Muscle layer of duodenum (tissue), 2 donors: ENCODE results near the gene NPHS1.

Experiments
- H3K27ac ChIP-seq: one replicate; pipeline ENCODE4 v1.7.0; 2013; ENCODE audit warnings: mild to moderate bottlenecking, low read length
- H3K27me3 ChIP-seq: one replicate; pipeline ENCODE4 v1.7.0; 2013; ENCODE audit warnings: low read depth, mild to moderate bottlenecking, control low read depth, low read length
- H3K36me3 ChIP-seq, 2 donors: one replicate each; pipeline ENCODE4 v1.7.0; 2013; ENCODE audit warnings: low read length in 2 of 2, control low read depth in 1 of 2, mild to moderate bottlenecking in 1 of 2; ENCODE audit not compliant: insufficient read depth in 2 of 2, control insufficient read depth in 1 of 2
- H3K4me1 ChIP-seq, 2 donors: one replicate each; pipeline ENCODE4 v1.7.0; 2013; ENCODE audit warnings: low read length in 2 of 2, mild to moderate bottlenecking in 2 of 2, control low read depth in 1 of 2, moderate library complexity in 1 of 2; ENCODE audit not compliant: insufficient read depth in 2 of 2, control insufficient read depth in 1 of 2
- H3K4me3 ChIP-seq, 2 donors: one replicate each; pipeline ENCODE4 v1.7.0; 2013; ENCODE audit warnings: low read length in 2 of 2, low read depth in 1 of 2, mild to moderate bottlenecking in 1 of 2
- H3K9me3 ChIP-seq, 2 donors: one replicate each; pipeline ENCODE4 v1.7.0; 2013; ENCODE audit warnings: low read length in 2 of 2, control low read depth in 1 of 2, mild to moderate bottlenecking in 1 of 2; ENCODE audit not compliant: control insufficient read depth in 1 of 2
- donor health status: healthy.

Gene NPHS1

DNA sequence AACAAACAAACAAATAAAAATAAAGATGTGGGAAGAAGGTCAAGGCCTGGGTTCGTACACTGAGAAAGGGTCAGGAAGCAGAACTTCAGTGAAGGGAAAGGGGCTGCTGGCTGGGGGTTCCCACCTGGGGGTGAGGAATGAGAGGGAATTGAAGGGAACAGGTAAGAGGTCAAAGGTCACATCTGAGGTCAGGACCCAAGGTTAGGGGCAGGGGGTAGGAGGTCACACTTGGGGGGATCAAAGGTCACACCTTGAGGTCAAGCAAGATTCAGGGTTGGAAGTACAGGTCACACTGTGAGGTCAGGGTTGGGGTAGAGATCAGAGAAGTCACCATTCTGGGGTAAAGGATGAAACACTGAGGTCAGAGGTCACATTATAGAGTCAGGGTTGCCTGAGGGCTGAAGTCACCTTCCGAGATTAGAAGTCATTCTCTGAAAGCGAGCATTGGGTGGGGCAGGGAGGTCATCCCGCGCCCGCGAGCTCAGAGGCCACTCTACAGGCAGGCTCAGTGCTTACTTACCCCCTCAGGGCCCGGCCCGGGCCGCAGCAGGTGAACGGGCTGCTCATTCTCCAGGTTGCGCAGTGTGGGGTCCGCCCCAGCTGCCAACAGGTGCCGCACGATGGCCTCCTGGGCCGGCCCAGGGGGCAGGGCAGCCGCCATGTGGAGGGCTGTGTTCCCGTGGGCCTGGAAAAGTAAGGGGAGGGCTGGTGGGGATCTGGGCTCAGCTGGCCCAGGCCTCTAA, 37.2 kb upstream of the NPHS1 start:
- Histone ChIP-seq H3K4me3 (no peak overlapping the region), H3K4me1 (no peaks in the 10 kb centered on the region), H3K9me3 (no peaks in the 10 kb centered on the region), H3K27ac (no peak overlapping the region), H3K36me3 (peaks cover 20 to 56% of the 10 kb centered on the region in 2 donors), H3K27me3 (no peaks in the 10 kb centered on the region)

DNA sequence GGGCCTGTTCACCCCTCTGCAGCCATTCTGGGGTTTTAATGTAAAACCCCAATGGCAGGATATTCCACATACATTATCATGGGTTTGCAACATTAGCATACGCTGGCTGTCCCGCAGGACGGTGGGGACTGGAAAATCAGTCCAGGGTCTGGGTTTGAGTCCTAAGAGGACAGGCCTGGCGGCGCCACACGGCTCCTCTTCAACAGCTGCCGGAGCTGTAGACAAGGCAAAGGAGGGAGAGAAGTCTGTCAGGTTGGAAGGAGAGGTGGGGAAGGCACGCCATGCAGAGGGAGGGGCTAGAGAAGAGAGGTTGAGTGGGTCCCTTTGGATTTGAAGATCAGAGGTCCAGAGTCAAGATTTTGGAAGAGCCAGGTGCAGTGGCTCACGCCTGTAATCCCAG, 36.1 kb upstream of the NPHS1 start:
- Histone ChIP-seq H3K9me3 (no peaks in the 10 kb centered on the region), H3K4me1 (no peaks in the 10 kb centered on the region), H3K27ac (no peak overlapping the region), H3K4me3 (no peak overlapping the region), H3K27me3 (no peaks in the 10 kb centered on the region), H3K36me3 (peaks cover 14 to 46% of the 10 kb centered on the region in 2 donors)

DNA sequence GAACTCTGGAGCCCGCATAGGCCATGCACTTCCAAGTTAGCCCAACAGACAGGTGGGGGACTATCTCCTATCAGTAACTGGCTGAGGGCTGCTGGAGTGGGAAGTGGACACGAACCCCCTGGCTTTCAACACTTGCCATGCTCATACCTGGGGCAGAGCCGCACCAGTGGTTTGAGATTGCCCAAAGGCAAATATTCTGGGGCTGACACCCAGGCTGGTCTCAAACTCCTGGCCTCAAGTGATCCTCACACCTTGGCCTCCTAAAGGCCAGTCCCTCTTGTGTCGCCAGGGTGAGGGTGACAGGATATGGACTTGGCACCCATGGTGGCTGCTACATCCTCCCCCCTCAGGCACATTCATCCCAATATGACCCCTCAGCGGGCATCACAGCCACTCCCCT, 34.9 kb upstream of the NPHS1 start:
- Histone ChIP-seq H3K36me3 (peaks cover 14 to 38% of the 10 kb centered on the region in 2 donors), H3K27me3 (no peaks in the 10 kb centered on the region), H3K4me1 (no peaks in the 10 kb centered on the region), H3K27ac (no peak overlapping the region), H3K9me3 (no peaks in the 10 kb centered on the region), H3K4me3 (no peak overlapping the region)

GRCh38 chr19:35885904-35886303, 33.6 kb upstream of the NPHS1 start:
- Histone ChIP-seq H3K4me1 (no peaks in the 10 kb centered on the region), H3K27me3 (no peaks in the 10 kb centered on the region), H3K9me3 (no peaks in the 10 kb centered on the region), H3K27ac (no peak overlapping the region), H3K4me3 (no peak overlapping the region), H3K36me3 (peaks cover 14 to 36% of the 10 kb centered on the region in 2 donors)

DNA sequence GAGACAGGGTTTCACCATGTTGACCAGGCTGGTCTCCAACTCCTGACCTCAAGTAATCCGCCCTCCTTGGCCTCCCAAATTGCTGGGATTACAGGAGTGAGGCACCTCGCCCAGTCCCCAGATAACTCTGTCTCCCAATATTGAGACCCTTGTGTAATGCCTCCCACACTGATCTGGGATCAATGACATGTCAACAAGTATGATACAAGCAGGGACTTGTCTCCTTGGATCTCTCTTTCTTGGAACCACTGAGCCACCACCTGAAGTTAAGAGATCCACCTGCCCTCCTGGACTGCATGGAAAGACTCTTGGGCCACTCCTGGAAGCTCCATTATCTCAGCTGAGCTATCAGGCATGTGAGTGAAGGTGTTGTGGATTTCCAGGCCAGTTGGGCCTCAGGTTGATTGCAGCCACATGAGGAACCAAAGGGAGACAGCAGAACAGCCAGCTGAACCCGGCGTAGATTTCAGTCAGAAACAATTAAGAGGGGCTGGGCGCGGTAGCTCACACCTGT, 33.0 kb upstream of the NPHS1 start:
- Histone ChIP-seq H3K36me3 (peaks cover 14 to 30% of the 10 kb centered on the region in 2 donors), H3K4me3 (no peak overlapping the region), H3K9me3 (no peaks in the 10 kb centered on the region), H3K4me1 (no peaks in the 10 kb centered on the region), H3K27me3 (no peaks in the 10 kb centered on the region), H3K27ac (no peak overlapping the region)

DNA sequence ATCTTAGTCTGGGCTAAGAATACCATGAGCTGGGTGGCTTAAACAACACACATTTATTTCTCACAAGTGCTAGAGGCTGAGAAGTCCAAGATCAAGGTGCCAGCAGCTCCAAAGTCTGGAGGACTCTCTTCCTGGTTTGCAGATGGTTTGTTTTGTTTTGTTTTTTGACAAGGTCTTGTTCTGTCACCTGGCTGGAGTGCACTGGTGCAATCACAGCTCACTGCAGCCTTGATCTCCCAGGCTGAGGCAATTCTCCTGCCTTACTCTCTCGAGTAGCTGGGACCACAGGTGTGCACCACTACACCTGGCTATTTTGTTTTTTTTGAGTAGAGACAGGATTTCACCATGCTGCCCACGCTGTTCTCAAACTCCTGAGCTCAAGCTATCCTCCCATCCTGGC, 31.6 kb upstream of the NPHS1 start:
- no peak overlapping the region for H3K27ac ChIP-seq
- H3K27me3 ChIP-seq = no peaks in the 10 kb centered on the region
- H3K4me1 ChIP-seq = peaks cover 0 to 4% of the 10 kb centered on the region in 2 donors
- H3K9me3 ChIP-seq = no peaks in the 10 kb centered on the region
- H3K4me3 ChIP-seq = no peak overlapping the region
- H3K36me3 ChIP-seq = peaks cover 8 to 16% of the 10 kb centered on the region in 2 donors

DNA sequence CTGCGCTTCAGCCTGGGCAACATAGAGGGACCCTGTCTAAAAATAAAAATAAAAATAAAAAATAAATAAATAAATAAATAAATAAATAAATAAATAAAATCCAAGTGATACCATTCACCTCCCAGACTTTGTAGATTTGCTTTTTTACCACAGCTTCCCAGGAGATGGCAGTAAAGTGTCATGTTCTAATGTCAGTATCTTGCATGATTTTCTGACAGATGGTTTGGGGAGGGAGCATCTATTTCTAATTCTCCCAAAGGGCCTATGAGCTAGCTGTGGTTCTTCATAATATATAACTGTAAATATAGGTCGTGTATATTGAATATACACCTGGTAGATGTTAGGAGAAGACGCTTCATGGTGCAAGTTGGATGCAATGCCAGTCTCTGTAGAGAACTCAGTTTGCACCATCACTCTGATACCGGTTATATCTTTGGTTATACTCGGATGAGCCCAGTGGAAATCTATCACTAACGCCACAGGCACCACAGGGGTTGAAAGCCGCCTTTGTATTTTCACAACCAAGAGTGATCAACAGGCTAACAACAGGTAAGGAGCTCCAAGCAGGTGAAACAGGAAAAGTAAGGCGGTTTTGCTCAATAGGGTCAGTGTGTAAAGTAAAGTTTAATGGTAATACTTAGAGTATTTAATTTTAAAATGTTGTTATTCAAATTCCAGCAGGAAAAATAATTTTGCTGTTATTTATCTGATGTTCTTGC, 30.0 kb upstream of the NPHS1 start:
- Histone ChIP-seq H3K4me3 (no peak overlapping the region), H3K4me1 (peaks cover 0 to 4% of the 10 kb centered on the region in 2 donors), H3K9me3 (no peaks in the 10 kb centered on the region), H3K36me3 (peaks cover 0 to 3% of the 10 kb centered on the region in 2 donors), H3K27me3 (no peaks in the 10 kb centered on the region), H3K27ac (no peak overlapping the region)

GRCh38 chr19:35879770-35880317, 27.5 kb upstream of the NPHS1 start:
- Histone ChIP-seq H3K36me3 (no peaks in the 10 kb centered on the region), H3K9me3 (no peaks in the 10 kb centered on the region), H3K27me3 (no peaks in the 10 kb centered on the region), H3K4me3 (no peak overlapping the region), H3K27ac (no peak overlapping the region), H3K4me1 (peaks cover 0 to 4% of the 10 kb centered on the region in 2 donors)

DNA sequence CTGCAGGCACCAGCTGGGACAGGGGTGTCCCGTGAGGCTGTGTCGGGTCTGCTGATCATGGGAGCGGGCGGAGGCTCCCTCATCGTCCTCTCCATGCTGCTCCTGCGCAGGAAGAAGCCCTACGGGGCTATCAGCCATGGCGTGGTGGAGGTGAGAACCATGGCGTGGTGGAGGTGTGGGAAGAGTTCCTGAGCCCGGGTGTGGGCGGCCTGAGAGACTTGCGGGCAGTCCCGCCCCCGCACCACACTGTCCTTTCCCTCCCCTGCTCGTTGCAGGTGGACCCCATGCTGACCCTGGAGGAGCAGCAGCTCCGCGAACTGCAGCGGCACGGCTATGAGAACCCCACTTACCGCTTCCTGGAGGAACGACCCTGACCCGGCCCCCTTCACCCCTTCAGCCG, 26.8 kb upstream of the NPHS1 start:
- Histone ChIP-seq H3K27ac (no peak overlapping the region), H3K4me1 (peaks cover 0 to 4% of the 10 kb centered on the region in 2 donors), H3K4me3 (no peak overlapping the region), H3K36me3 (no peaks in the 10 kb centered on the region), H3K9me3 (no peaks in the 10 kb centered on the region), H3K27me3 (no peaks in the 10 kb centered on the region)

DNA sequence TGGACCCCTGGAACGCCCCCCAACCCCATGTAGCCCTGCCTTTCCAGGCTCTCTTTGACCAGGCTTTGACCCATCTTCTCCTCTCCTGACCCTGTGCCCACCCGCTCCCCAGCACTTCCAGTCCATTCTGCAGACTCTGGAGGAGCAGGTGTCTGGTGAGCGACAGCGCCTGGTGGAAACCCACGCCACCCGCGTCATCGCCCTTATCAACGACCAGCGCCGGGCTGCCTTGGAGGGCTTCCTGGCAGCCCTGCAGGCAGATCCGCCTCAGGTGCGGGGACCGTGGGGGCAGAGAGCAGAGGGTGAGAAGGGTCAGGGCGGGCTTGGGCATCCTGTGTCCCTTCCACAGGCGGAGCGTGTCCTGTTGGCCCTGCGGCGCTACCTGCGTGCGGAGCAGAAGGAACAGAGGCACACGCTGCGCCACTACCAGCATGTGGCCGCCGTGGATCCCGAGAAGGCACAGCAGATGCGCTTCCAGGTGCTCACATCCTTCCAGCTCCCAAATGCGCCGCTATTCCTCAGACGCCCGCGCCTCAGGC, 22.2 kb upstream of the NPHS1 start:
- peaks cover 6% of the 10 kb centered on the region for H3K27me3 ChIP-seq
- no peaks in the 10 kb centered on the region for H3K36me3 ChIP-seq
- no peak overlapping the region for H3K27ac ChIP-seq
- H3K4me3 ChIP-seq = no peak overlapping the region
- no peaks in the 10 kb centered on the region for H3K9me3 ChIP-seq
- peaks cover 6 to 10% of the 10 kb centered on the region in 2 donors for H3K4me1 ChIP-seq

GRCh38 chr19:35872180-35872579, 19.9 kb upstream of the NPHS1 start:
- H3K4me3 ChIP-seq = no peak overlapping the region
- H3K9me3 ChIP-seq = no peaks in the 10 kb centered on the region
- peaks cover 10 to 23% of the 10 kb centered on the region in 2 donors for H3K4me1 ChIP-seq
- no peak overlapping the region for H3K27ac ChIP-seq
- H3K27me3 ChIP-seq = peaks cover 18% of the 10 kb centered on the region
- H3K36me3 ChIP-seq = no peaks in the 10 kb centered on the region
